Neuron (in vitro differentiated cells): ENCODE measurements around the gene WDR19.

Experiments used
- H2AFZ ChIP-seq: one replicate; pipeline ENCODE4 v1.6.1; 2013; ENCODE audit warnings: low read depth, mild to moderate bottlenecking, inconsistent platforms, low read length, moderate library complexity
- H3K27me3 ChIP-seq: one replicate; pipeline ENCODE4 v1.6.1; 2013; ENCODE audit warnings: low read length; ENCODE audit not compliant: insufficient read depth
- H3K36me3 ChIP-seq: one replicate; pipeline ENCODE4 v1.6.1; 2013; ENCODE audit warnings: low read length; ENCODE audit not compliant: insufficient read depth
- H3K4me1 ChIP-seq: one replicate; pipeline ENCODE4 v1.6.1; 2013; ENCODE audit warnings: low read length; ENCODE audit not compliant: insufficient read depth
- H3K4me3 ChIP-seq: 2 replicates; pipeline ENCODE4 v1.5.1; 2013; ENCODE audit warnings: mild to moderate bottlenecking, low read length, moderate library complexity
- H3K9me3 ChIP-seq: one replicate; pipeline ENCODE4 v1.6.1; 2013; ENCODE audit warnings: low read length

Gene WDR19

GRCh38 chr4:39181520-39181904, 817 bp upstream of the WDR19 start:
- H2AFZ ChIP-seq: peak overlapping the region; percentile 77
- no peaks in the 10 kb centered on the region for H3K27me3 ChIP-seq
- H3K36me3 ChIP-seq: peaks cover 3% of the 10 kb centered on the region
- peaks cover 11% of the 10 kb centered on the region for H3K4me1 ChIP-seq
- no peaks in the 10 kb centered on the region for H3K9me3 ChIP-seq
- peak overlapping the region; percentile 51 for H3K4me3 ChIP-seq

GRCh38 chr4:39201963-39202362, 19.6 kb downstream of the WDR19 start:
- Histone ChIP-seq H3K4me1 (no peaks in the 10 kb centered on the region), H3K4me3 (no peak overlapping the region), H2AFZ (no peak overlapping the region), H3K27me3 (no peaks in the 10 kb centered on the region), H3K36me3 (peaks cover 28% of the 10 kb centered on the region), H3K9me3 (no peaks in the 10 kb centered on the region)

GRCh38 chr4:39204543-39204942, 22.2 kb downstream of the WDR19 start:
- H2AFZ ChIP-seq: no peak overlapping the region
- H3K4me1 ChIP-seq: no peaks in the 10 kb centered on the region
- H3K27me3 ChIP-seq: no peaks in the 10 kb centered on the region
- no peaks in the 10 kb centered on the region for H3K9me3 ChIP-seq
- peaks cover 47% of the 10 kb centered on the region for H3K36me3 ChIP-seq
- H3K4me3 ChIP-seq: no peak overlapping the region

- H3K27me3 ChIP-seq: no peaks in the 10 kb centered on the region
- no peak overlapping the region for H3K4me3 ChIP-seq
- H2AFZ ChIP-seq: no peak overlapping the region
- no peaks in the 10 kb centered on the region for H3K4me1 ChIP-seq
- no peaks in the 10 kb centered on the region for H3K9me3 ChIP-seq
- H3K36me3 ChIP-seq: peaks cover 47% of the 10 kb centered on the region
Measured at GRCh38 chr4:39205000-39205399, 22.7 kb downstream of the WDR19 start.

- Histone ChIP-seq H3K27me3 (no peaks in the 10 kb centered on the region), H2AFZ (no peak overlapping the region), H3K4me3 (no peak overlapping the region), H3K36me3 (peaks cover 50% of the 10 kb centered on the region), H3K4me1 (no peaks in the 10 kb centered on the region), H3K9me3 (no peaks in the 10 kb centered on the region)
Measured at GRCh38 chr4:39205476-39205875, 23.1 kb downstream of the WDR19 start.

- H3K36me3 ChIP-seq: peaks cover 20% of the 10 kb centered on the region
- H3K9me3 ChIP-seq: no peaks in the 10 kb centered on the region
- no peaks in the 10 kb centered on the region for H3K4me1 ChIP-seq
- H2AFZ ChIP-seq: no peak overlapping the region
- no peaks in the 10 kb centered on the region for H3K27me3 ChIP-seq
- H3K4me3 ChIP-seq: no peak overlapping the region
Measured at GRCh38 chr4:39227906-39228305, 45.6 kb downstream of the WDR19 start.

GRCh38 chr4:39228377-39228776, 46.0 kb downstream of the WDR19 start:
- peaks cover 24% of the 10 kb centered on the region for H3K36me3 ChIP-seq

GRCh38 chr4:39230462-39230861, 48.1 kb downstream of the WDR19 start:
- Histone ChIP-seq H3K4me3 (no peak overlapping the region), H2AFZ (no peak overlapping the region), H3K27me3 (no peaks in the 10 kb centered on the region)

More at GRCh38 chr4:39228377-39228776, 46.0 kb downstream of the WDR19 start:
- no peak overlapping the region for H3K4me3 ChIP-seq
- no peaks in the 10 kb centered on the region for H3K9me3 ChIP-seq
- no peaks in the 10 kb centered on the region for H3K4me1 ChIP-seq
- H3K27me3 ChIP-seq: no peaks in the 10 kb centered on the region
- H2AFZ ChIP-seq: no peak overlapping the region

GRCh38 chr4:39231660-39232059, 49.3 kb downstream of the WDR19 start:
- no peak overlapping the region for H3K4me3 ChIP-seq
- H2AFZ ChIP-seq: no peak overlapping the region
- H3K4me1 ChIP-seq: no peaks in the 10 kb centered on the region
- peaks cover 41% of the 10 kb centered on the region for H3K36me3 ChIP-seq
- no peaks in the 10 kb centered on the region for H3K9me3 ChIP-seq
- H3K27me3 ChIP-seq: no peaks in the 10 kb centered on the region

More at GRCh38 chr4:39230462-39230861, 48.1 kb downstream of the WDR19 start:
- H3K9me3 ChIP-seq: no peaks in the 10 kb centered on the region
- H3K4me1 ChIP-seq: no peaks in the 10 kb centered on the region
- peaks cover 32% of the 10 kb centered on the region for H3K36me3 ChIP-seq

GRCh38 chr4:39232100-39232499, 49.8 kb downstream of the WDR19 start:
- Histone ChIP-seq H2AFZ (no peak overlapping the region), H3K9me3 (no peaks in the 10 kb centered on the region), H3K4me3 (no peak overlapping the region), H3K36me3 (peaks cover 42% of the 10 kb centered on the region), H3K27me3 (no peaks in the 10 kb centered on the region), H3K4me1 (no peaks in the 10 kb centered on the region)

- H3K36me3 ChIP-seq: peaks cover 47% of the 10 kb centered on the region
- H3K9me3 ChIP-seq: no peaks in the 10 kb centered on the region
- H2AFZ ChIP-seq: no peak overlapping the region
- no peak overlapping the region for H3K4me3 ChIP-seq
- H3K27me3 ChIP-seq: no peaks in the 10 kb centered on the region
- no peaks in the 10 kb centered on the region for H3K4me1 ChIP-seq
Measured at GRCh38 chr4:39233114-39233513, 50.8 kb downstream of the WDR19 start.

GRCh38 chr4:39233783-39234182, 51.5 kb downstream of the WDR19 start:
- no peaks in the 10 kb centered on the region for H3K27me3 ChIP-seq
- H2AFZ ChIP-seq: no peak overlapping the region
- H3K36me3 ChIP-seq: peaks cover 45% of the 10 kb centered on the region
- H3K9me3 ChIP-seq: no peaks in the 10 kb centered on the region
- no peaks in the 10 kb centered on the region for H3K4me1 ChIP-seq
- H3K4me3 ChIP-seq: no peak overlapping the region

GRCh38 chr4:39235021-39235420, 52.7 kb downstream of the WDR19 start:
- no peaks in the 10 kb centered on the region for H3K9me3 ChIP-seq
- no peaks in the 10 kb centered on the region for H3K27me3 ChIP-seq
- no peaks in the 10 kb centered on the region for H3K4me1 ChIP-seq
- H2AFZ ChIP-seq: no peak overlapping the region
- H3K4me3 ChIP-seq: no peak overlapping the region
- peaks cover 45% of the 10 kb centered on the region for H3K36me3 ChIP-seq

- Histone ChIP-seq H3K9me3 (no peaks in the 10 kb centered on the region), H3K36me3 (peaks cover 42% of the 10 kb centered on the region), H3K4me3 (no peak overlapping the region), H2AFZ (no peak overlapping the region), H3K4me1 (no peaks in the 10 kb centered on the region), H3K27me3 (no peaks in the 10 kb centered on the region)
Measured at GRCh38 chr4:39235696-39236095, 53.4 kb downstream of the WDR19 start.
